Right hindlimb (tissue), 1 donor: ENCODE measurements around the gene CHAF1A.

Experiments used
- DNase-seq: peaks from one replicate; pipeline ENCODE4 v3.0.0-alpha.2; 2018

Gene CHAF1A

GRCh38 chr19:4402171-4403004 is at the start of gene CHAF1A:
Gene CHAF1A, plus strand, starts transcription at chr19:4402640. Its CDS starts 123 bp downstream, at chr19:4402763.
- peak; percentile 100 for DNase-seq

- DNase-seq, result peak; percentile 60
Measured at GRCh38 chr19:4352701-4353121, 49.7 kb upstream of the CHAF1A start.

GRCh38 chr19:4354282-4354681 is 48.2 kb upstream of the CHAF1A start:
- no peak for DNase-seq

- no peak for DNase-seq
Measured at GRCh38 chr19:4354897-4355296, 47.5 kb upstream of the CHAF1A start.

GRCh38 chr19:4357095-4357797 is 45.2 kb upstream of the CHAF1A start:
- no peak for DNase-seq

- DNase-seq, result no peak
Measured at GRCh38 chr19:4357921-4358326, 44.5 kb upstream of the CHAF1A start.

- DNase-seq, result no peak
Measured at GRCh38 chr19:4358709-4359626, 43.5 kb upstream of the CHAF1A start.

GRCh38 chr19:4359627-4360000 is 42.8 kb upstream of the CHAF1A start:
- no peak for DNase-seq

- DNase-seq, result no peak
Measured at GRCh38 chr19:4360081-4360569, 42.3 kb upstream of the CHAF1A start.

GRCh38 chr19:4360641-4361151 is 41.7 kb upstream of the CHAF1A start:
- no peak for DNase-seq

- DNase-seq, result no peak
Measured at GRCh38 chr19:4361152-4362046, 41.0 kb upstream of the CHAF1A start.

- DNase-seq, result no peak
Measured at GRCh38 chr19:4362101-4362828, 40.2 kb upstream of the CHAF1A start.

GRCh38 chr19:4362831-4363545 is 39.5 kb upstream of the CHAF1A start:
- DNase-seq, result no peak

- no peak for DNase-seq
Measured at GRCh38 chr19:4363571-4364304, 38.7 kb upstream of the CHAF1A start.

GRCh38 chr19:4365341-4365740 is 37.1 kb upstream of the CHAF1A start:
- DNase-seq, result peak; percentile 21

GRCh38 chr19:4365791-4366665 is 36.4 kb upstream of the CHAF1A start:
- DNase-seq, result peak; percentile 24

- peak; percentile 17 for DNase-seq
Measured at GRCh38 chr19:4366666-4367335, 35.6 kb upstream of the CHAF1A start.

- DNase-seq, result no peak
Measured at GRCh38 chr19:4367336-4367723, 35.1 kb upstream of the CHAF1A start.
